NCI-H345 treated with DMSO at 0.1 percent for 48 hours (cell line): ENCODE results near the gene CTNNB1.
"Not testable (repeated sequence)": the region's sequence is repeated elsewhere in the genome, so short reads cannot be mapped to it uniquely, and the experiment has no call there.

Experiments used
- DNase-seq: peaks from one replicate; lab custom pipeline; 2025; ENCODE audit not compliant: unreplicated experiment; lab: John Stamatoyannopoulos, UW

Gene CTNNB1

DNA sequence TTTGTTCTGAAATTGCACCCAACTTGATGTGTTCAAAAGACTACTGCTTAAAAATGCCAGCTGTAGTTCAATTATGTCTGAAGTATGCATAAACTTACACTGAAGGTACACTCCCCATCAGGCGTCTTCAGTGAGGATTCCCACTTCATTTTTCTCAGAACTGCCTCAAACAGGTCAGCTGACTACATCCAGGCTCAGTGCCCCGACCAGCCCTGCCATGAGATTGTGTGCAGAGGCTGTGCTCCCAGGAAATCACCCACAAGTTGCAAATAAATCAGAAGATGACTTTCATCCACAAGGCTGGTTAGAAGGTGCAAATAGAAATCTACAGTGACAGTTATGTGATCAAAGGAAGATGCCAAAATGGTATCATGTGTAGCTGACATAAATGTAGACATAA, 51.5 kb downstream of the CTNNB1 start:
- no peak for DNase-seq

- no peak for DNase-seq
Observed at GRCh38 chr3:41251593-41251992, 52.3 kb downstream of the CTNNB1 start.

DNA sequence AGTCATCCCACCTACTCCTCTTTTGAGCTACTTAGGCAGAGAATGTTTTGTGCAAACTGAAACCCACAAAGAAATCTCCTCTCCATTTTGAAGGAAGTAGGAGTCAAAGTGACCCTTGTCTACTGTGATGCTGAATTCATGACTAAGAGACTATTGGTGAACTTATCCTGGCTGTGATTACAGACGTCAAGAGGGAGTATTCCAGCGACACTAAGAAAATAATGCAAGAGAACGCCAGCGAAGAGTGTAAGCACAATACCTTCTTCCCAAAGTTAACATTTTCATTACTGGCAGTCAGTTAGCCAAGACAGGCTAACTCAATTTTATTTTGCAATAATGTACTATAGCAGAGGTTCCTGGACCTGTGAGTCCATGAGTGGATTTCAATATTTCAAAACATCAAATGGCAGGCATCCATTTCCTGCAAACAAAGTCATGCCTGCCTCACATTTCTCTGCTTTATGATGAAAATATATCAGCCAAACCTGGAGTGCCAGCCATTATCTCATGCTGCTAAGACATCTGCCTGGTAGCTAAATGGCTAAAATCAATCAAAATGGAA, 59.0 kb downstream of the CTNNB1 start:
- DNase-seq = no peak

- DNase-seq = no peak
Observed at GRCh38 chr3:41259449-41260062, 60.3 kb downstream of the CTNNB1 start.

GRCh38 chr3:41260063-41260450, 60.8 kb downstream of the CTNNB1 start:
- DNase-seq = no peak

DNA sequence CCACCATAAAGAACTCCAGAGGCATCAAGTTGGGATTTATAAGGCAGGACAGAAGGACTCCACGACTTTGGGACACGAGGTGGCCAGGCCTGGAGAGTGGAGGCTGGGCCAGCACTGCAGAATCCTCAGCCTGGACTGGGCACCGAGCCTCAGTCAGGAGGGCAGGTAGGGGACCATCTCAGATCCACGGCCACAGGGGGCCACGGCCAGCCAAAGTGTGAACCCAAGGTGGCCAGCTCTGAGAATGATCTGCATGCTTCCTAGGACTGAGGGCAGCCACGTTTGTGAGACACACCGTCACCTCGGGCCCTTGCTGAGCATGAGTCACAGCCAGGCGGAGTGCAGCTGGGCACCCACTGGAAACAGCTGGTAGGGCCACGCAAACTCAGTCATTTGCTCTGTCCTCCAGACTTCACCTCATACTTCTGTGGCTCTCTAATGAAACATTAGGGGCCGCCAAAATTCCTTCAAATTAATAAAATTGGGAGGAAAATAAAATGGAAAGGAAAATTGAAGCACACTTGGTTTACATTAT, 65.8 kb downstream of the CTNNB1 start:
- DNase-seq = no peak

DNA sequence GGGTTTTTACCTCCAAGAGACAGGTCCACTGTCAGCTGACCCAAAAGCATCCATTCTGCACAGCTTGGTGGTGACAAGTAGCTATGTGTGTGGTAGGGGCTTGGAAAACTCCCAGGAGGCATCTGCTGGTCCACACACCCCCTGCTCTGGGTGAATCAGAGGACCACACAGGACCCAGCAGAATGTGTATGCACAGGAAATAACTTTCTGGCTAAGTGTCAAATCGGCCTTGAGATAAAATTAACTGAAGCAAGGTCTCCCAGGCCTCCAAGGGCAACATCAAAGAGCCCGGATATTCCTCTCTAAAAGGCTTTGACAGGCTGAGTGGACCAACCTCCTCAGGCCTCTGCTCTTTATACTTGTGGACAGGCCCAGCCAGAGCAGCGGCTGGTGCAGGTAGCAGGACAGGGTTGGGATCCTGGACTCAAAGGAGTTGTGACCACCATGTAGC, 66.5 kb downstream of the CTNNB1 start:
- DNase-seq = no peak

DNA sequence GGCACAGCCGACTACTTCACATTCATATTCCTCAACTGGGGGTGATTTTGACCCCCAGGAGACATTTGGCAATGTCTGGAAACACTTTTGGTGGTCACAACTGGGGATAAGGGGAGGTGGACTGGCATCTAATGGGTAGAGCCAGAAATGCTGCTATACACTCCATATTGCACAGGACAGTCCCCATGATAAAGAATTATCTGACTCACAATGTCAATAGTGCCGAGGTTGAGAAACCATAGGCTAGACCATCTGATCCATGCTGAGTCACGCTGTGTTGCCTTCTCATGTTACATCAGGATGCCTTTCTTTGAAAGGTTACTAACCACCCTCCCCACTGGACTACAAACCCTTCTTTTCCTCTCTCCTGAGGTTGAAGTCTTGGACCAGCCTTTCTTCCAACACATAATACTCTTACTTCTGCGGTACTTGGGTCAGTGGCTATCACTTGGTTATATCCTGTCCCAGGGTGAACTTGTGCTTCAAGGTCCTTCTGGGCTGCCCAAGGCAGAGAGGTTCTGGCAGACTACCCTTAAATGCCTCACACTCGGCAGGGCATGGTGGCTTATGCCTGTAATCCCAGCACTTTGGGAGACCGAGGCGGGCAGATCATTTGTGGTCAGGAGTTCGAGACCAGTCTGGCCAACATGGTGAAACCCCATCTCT, 68.8 kb downstream of the CTNNB1 start:
- DNase-seq = no peak

DNA sequence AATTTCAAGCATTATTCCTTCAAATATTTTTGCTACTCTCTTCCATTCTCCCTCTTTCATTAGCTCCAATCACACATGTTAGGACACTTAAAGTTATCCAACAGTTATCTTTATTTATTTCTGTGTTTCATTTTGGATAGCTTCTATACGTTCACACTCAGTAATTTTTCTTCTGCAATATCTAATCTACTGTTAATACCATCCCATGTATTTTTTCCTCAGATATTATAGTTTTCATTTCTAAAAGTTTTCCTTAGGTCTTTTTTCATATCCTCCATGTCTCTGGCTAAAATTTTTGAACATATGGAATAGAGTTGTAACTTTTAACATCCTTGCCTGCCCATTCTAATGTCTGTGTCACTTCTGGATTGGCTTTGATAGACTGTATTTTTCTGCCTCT, 73.4 kb downstream of the CTNNB1 start:
- DNase-seq = no peak

GRCh38 chr3:41274944-41275668, 75.8 kb downstream of the CTNNB1 start:
- no peak for DNase-seq

- no peak for DNase-seq
Observed at GRCh38 chr3:41276191-41276590, 76.9 kb downstream of the CTNNB1 start.

- DNase-seq = no peak
Observed at GRCh38 chr3:41277790-41278465, 78.6 kb downstream of the CTNNB1 start.

- DNase-seq = not testable (repeated sequence)
Observed at GRCh38 chr3:41284934-41285333, 85.6 kb downstream of the CTNNB1 start.

- no peak for DNase-seq
Observed at GRCh38 chr3:41286305-41286704, 87.0 kb downstream of the CTNNB1 start.

DNA sequence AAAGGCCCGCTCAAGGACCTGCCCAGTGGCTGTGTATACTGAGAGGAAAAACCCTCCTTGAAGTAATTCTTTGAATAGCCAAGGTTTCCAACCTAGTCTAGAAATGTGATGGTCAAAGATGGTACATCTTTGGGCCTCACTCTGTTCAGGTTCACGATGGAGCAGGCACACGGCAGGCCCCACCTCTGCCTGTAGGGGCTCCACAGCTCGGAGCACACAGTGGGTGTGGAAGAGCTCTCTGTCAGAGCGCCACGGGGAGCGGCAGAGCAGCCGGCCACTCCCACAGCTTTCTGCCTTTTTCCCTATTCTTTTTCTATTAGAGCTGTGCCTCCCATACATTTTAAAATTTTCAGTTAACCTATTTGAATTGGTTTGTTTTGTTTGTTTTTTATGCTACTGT, 89.5 kb downstream of the CTNNB1 start:
- DNase-seq = no peak
